ENCODE measurements around the gene ENSA.
"Not testable (repeated sequence)": the region's sequence is repeated elsewhere in the genome, so short reads cannot be mapped to it uniquely, and the experiment has no call there.

ENSA gene

DNA sequence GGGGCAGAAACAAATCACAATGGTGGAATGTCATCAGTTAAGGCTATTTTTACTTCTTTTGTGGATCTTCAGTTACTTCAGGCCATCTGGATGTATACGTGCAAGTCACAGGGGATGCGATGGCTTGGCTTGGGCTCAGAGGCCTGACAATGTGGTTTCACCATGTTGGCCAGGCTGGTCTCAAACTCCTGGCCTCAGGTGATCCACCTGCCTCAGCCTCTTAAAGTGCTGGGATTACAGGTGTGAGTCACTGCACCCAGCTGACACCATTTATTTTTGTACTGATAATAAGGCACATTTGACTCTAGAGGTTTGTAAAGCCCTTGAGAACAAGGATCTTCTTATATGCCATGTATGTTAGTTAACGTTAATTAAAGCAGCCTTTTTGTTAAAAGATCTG is 48.4 kb downstream of the ENSA start:
- DNase-seq (ENCODE audit: low read depth): not testable (repeated sequence)

DNA sequence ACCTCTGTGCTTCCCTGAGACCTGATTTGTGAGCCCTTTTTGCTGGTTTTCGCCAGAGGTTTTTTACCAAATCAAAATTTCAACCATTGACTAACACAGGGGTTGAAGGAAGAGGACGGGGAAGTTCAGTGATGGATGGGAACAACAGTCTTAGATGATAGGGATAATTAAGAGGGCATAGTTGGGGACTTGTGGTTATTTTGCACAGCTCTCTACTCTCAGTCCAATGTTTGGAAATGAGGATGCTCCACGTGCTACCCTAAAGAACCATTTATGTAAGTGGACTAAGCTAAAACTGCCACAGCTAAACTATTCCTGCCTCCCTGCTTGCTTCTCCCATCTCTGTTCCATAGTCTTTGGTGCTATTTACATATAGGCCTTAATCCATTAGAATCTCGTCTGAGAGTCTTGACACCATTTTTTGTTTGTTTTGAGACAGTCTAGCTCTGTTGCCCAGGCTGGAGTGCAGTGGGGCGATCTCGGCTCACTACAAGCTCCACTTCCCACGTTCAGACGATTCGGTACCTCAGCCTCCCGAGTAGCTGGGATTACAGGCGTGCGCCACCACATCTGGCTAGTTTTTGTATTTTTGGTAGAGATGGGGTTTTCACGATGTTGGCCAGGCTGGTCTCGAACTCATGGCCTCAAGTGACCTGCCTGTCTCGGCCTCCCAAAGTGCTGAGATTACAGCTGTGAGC is 49.3 kb downstream of the ENSA start:
- DNase-seq (ENCODE audit: low read depth): no peak

DNA sequence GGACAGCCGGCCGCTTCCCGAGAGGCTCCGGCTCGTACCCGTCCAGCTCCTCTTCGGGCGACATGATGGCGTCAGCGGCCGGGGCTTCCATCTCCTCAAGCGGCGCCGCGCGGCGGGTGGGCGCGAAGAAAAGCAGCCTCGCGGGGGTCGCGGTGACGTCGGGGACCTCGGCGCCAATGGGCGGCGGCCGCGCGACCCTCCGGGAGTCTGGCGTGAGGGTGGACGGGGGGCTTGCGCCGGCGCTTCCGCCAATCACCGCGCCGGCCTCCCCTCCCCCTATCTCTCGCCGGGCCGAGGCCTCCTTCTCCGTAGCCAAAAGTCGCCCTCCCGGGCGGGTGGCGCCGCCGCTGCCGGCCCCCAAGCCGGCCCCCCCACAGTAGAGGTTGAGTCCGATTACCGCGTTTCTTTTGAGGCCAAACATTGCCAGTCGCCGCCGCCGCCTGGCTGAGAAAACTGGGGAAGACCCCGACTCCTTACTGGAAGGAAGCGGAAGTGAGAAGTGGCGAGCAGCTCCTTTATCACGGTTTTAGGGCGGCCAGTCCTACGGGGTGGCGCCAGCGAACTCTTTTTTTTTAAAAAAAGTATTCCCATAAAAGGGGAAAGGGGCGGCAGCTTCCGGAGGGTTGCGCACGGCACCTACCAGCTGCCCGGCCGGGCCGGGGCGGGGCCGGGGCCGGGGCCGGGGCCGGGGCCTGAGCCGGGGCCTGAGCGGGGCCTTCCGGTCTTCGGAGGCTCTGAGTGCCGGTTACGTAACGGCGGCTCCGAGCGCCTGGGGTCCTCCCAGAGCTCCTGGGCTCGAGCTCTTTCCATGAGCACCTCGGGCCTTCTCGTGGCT is 50.1 kb downstream of the ENSA start, which contains the start of gene MCL1:
Gene MCL1, minus strand, starts transcription at position 501 of the 835 bp plus-strand sequence. Its CDS starts 80 bp downstream, at position 421.
- DNase-seq (ENCODE audit: low read depth): peak; percentile 84

DNA sequence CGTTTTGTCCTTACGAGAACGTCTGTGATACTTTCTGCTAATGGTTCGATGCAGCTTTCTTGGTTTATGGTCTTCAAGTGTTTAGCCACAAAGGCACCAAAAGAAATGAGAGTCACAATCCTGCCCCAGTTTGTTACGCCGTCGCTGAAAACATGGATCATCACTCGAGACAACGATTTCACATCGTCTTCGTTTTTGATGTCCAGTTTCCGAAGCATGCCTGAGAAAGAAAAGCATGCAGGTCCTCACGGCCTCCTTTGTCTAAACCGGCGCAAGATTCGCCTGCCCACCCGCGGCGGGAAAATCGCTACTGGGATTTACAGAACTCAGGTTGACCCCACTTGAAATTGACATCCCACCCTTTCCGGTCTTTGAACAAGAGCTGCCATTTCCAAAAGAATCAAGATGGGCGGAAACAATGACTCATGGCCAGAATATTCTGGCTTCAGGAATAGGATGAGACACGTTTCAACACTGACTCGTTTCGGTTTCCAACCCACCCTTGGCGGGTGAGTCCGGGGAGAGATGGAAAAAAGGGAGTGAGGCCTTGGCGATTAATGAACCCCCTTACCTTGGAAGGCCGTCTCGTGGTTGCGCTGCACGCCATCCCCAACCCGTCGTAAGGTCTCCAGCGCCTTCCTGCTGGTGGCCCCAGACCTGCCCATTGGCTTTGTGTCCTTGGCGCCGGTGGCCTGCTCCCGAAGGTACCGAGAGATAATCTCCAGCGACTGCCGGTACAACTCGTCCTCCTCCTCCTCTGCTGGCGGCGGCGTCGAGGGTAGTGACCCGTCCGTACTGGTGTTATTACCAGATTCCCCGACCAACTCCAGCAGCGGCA is 50.9 kb downstream of the ENSA start:
- DNase-seq (ENCODE audit: low read depth): no peak

DNA sequence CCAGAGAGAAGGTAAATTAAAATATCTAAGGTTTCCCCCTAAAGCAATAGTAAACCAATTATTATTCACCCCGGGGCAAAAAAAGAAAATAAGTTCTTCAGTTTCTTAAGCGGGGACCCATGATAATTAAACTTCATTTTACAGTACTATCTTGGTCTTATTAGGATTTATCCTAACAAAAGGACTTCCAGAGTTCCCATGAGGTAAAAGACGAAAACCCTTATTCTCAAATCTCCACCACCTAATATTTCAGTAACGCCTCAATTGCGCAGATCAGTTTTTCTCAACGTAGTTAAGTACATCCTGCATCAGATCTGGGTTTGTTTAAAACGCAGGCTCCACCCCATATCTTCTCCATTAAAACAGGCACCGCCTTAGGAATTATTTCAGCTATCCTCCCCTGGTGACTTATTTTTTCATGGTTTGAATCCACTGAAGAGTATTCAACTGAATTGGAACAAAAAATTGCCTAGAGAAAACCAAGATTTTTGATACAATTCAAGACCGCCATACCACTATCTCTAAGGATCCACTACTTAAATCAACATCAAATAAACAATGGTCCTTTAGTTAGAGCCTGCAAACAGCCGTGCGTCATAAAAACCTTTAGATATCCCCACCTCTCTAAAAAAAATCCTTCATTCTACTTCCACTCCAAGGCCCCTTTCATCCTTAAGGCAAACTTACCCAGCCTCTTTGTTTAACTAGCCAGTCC is 51.7 kb downstream of the ENSA start:
- no peak for DNase-seq (ENCODE audit: low read depth)

DNA sequence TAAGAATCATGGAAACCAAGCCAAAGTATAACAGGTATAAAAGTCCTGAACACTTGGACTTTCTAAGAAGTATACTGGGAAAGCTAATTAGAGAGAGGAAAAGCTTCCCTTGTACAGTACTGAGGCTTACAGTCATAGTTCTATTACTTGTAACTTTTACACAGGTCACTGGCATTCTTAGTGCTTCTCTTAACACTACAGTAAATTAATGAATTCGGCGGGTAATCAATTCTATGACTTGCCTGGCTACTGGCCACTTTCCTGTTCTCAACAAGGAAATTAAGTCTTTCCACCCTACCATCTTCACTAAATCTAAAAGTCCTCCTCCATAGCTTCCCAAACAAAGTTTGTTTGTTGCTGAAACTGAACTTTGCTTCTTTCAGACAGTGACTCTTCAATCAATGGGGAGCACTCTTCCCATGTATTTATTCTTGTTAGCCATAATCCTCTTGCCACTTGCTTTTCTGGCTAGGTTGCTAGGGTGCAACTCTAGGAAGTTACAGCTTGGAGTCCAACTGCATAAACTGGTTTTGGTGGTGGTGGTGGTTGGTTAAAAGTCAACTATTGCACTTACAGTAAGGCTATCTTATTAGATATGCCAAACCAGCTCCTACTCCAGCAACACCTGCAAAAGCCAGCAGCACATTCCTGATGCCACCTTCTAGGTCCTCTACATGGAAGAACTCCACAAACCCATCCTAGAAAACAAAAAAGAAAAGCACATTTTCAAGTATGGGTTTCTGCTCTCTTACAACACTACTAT is 52.4 kb downstream of the ENSA start:
- DNase-seq (ENCODE audit: low read depth): no peak

DNA sequence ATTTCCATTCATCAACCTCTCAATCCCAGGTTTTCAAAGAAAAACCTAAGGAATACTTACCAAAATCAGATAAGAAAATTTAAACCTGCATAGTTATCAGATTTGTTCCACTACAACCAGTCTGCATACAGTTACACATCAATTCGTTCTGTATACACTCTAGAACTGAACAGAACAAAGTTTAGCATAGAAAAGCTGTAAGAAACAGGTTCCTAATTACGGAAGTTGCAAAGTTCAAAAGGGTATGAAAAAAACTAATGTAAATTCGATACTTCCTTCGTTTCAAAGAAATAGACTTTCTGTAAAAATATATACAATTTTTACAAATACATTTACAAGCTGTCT is 53.1 kb downstream of the ENSA start:
- DNase-seq (ENCODE audit: low read depth): no peak

DNA sequence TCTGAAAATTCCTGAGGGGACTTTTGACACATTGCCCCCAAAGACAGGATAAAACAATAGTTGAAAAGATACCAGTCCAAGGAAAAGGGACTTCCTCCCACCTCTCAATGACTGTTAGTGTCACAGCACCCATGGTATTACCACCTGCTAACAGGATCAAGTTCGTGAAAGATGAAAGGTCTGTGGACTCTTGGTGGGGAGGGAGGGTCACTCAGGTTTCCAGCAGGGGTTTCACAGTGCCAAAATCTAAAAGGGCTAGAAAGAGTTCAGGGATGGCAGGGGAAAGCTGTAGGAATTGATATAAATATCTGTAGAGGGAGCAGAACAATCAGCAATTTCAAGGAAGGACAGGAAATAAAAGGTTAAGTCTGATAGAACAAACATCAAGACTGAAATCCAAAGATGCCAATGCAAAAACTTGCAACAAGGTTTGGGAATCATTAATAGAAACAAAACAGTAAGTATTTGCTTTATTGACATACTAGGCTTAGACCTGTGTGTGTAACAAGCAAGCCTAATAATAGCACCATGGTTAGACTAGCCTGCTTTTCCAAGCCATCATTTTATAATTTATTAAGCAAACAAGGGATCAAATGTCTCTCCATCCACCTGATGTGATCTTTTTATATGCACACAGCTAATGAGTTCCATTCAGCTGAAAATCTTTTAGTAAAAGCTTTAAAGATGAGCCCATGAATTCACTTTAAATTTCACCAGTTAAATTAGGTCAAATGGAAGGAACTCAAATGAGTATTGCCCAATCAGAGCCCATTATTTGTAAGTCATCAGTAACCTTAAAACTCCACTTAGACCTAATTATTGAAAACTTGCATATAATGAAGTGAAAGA is 53.7 kb downstream of the ENSA start:
- DNase-seq (ENCODE audit: low read depth): no peak

DNA sequence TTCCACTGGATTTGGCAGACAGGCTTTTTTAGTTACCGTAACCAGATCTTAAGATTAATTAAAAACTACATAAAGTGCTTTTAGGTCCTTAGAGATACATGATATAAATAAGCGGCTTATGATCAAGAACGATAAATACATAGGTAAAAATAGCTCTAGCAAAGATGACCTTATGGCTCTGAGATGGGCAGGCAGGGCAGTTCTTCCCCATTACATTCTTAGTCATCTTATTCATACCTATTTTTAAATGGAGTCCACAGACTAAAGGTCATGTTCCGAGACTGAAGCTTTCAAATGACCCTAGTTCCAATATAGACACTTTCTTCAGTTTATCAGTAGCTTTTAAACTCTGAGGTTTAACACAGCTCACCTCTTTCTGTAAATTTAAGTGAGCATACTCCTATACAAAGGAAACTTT is 54.3 kb downstream of the ENSA start:
- DNase-seq (ENCODE audit: low read depth): no peak

DNA sequence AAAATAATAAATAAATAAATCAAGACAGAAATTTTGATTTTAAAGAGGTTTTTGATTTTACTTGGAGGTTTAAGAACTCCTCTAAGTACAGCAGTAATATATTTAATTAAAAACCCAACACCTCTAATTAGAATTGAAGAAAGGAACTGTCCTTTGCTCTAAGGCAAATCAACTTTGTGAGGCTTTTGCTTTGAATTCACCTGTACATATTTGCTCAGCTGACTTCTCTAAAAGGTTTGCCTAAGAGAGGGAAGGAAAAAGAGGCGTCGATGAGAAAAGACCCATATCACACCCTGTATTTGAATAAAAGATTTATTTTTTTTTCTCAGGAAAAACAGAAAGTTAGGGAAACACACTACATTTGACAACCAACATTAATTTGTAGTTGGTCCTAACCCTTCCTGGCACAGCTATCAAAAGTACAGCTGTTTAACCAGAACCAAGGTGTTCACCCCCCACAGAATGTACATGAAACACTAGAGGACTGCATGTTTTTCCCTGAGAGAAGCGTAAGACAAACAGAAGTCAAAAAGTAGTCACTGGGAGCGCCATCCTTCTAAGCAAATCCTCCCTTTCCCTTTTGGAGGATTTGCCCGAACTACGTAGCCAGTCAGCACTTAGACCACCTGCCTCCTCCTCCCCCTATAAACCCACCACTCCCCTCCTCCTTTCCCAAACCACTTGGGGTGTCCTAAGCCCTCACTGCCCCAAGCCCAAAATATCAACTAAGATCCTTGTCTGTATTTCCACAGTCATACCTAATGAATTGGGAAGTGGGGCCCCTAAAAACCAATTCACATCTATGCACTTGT is 54.9 kb downstream of the ENSA start:
- DNase-seq (ENCODE audit: low read depth): no peak

DNA sequence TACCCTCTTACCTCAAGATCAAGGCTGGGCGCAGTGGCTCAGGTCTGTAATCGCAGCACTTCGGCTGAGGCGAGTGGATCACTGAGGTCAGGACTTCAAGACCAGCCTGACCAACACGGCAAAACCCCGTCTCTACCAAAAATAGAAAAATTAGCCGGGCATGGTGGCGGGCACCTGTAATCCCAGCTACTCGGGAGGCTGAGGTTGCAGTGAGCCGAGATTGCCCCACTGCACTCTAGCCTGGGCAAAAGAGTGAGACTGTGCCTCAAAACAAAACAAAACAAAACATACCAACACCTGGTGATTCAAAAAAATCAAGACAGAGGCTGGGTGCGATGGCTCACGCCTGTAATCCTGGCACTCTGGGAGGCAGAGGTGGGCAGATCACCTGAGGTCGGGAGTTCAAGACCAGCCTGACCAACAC is 55.8 kb downstream of the ENSA start:
- not testable (repeated sequence) for DNase-seq (ENCODE audit: low read depth)

DNA sequence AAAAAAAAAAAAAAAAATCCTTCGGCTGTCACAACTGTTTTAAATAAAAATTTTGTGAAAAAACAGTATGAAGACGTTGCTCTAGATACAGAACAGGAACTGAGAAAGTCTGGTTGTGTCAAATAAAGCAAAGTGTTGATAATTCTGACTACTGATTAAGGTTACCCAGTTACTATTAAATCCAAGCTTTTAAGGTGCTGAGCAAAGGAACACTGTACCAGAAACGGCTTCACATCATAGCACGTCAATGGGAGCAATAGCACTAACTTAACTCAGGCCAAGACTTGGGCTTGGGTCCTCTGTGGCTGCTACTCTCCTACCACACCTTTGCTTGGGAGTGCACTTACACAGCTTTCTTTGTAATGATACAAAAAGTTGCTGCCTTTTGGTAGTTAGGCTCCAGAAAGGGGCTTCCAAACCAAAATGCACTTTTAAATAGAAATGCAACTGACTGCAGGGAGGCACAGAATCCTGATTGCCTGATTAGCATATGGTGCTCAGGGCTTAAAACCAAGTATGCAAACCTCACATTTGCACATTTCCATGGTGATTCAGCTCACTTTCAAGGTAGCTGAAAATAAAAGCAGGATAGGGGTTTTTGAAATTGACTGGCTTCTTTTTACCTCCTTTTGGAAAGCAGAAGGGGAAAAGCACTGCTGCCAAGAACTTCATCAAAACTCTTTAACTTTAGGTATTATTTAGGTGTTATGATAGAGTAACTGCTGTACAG is 56.3 kb downstream of the ENSA start:
- no peak for DNase-seq (ENCODE audit: low read depth)
